Measurements from ENCODE around the gene SLC27A5.
"Not testable (repeated sequence)": the region's sequence is repeated elsewhere in the genome, so short reads cannot be mapped to it uniquely, and the experiment has no call there.

Gene SLC27A5

DNA sequence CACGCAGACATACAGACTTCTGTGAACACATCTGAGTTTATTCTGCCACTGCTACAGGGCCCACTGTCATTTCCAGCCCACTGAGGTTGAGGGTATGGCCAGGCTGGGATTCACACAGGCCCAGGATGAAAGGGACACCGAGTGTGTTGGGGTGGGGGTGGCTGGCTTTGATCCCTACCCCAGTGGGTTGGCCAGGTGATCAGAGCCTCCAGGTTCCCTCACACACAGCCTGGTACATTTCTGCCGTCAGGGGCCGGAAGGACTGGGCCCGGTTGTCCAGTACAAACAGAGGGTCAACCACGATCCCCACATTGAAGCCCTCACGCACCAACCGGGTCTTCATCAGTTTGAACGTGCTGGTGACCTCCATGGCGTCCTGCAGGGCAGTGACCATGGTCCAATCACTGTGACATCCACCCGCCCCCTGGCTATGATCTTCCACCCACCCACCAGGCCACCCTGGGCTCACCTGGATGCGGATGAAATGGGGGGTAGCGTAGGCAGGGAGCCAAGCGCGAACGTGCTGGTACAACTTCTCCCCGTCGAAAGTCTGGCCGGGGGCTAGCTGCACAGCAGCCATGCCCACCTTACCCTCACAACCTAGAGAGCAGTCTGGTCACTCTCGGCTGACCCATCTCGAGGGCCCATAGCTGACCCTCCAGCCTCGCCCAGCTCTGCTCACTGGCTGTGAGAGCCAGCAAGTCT, 13.3 kb downstream of the SLC27A5 start:
- no peak for DNase-seq (ENCODE audit: low read depth in 2 of 2)

DNA sequence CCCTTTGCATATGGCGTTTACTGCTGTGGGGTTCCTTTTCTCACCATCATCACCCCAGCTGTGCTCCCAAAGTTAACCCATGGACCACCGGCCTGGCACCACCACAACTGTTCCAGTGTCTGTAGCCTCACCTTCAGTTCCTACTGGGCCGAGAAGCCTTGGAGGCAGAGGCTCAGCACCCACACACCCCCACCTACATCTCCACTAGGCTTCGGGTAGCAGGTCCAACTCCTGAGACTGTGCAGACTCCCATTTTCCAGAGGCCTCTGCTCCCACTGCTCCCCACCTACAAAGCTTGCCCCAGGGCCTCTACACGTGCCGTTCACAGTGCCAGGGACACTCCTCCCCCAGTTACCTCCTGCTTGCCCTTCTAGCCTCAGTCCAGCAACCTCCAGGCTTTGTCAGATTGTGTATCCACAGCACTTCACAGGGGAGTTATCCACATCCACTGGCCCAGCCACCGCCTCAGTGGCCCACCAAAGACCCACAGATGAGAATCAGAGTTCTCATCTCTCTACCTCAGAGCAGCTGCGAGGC, 14.1 kb downstream of the SLC27A5 start:
- DNase-seq (ENCODE audit: low read depth in 2 of 2) = no peak

DNA sequence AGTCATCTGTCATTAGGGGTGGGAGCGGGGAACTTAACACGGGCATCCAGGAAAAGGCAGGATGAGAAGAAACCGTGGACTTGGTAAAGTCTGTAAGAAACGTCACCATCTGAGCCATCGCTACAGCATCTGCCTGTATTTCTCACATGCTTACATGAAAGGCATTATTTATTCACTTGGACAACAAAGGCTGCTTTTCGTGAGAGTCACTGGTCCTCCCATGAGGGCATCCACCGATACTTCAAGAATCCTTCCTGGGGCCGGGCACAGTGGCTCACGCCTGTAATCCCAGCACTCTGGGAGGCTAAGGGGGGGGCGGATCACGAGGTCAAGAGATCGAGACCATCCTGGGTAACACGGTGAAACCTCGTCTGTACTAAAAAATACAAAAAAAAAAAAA, 19.5 kb downstream of the SLC27A5 start:
- no peak for DNase-seq (ENCODE audit: low read depth in 2 of 2)

DNA sequence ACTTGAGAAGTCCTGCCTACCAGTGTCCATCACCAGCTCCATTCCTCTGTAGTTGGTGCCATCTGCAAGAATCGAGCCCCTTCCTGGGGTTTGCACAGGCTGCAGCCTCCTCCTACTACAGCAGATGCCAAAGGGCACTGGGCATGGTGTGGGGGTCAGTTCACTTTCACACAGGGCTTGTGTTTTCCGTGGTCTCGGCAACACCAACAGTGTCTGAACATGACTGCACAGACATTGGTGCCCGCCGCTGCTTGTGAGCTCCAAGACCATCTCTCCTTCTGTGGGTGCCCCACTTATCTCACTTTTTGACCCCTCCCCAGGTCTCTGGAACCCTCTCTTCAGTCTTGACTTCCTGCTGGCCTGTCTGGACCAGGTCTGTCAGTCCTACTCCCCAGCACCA, 20.4 kb downstream of the SLC27A5 start:
- no peak for DNase-seq (ENCODE audit: low read depth in 2 of 2)

DNA sequence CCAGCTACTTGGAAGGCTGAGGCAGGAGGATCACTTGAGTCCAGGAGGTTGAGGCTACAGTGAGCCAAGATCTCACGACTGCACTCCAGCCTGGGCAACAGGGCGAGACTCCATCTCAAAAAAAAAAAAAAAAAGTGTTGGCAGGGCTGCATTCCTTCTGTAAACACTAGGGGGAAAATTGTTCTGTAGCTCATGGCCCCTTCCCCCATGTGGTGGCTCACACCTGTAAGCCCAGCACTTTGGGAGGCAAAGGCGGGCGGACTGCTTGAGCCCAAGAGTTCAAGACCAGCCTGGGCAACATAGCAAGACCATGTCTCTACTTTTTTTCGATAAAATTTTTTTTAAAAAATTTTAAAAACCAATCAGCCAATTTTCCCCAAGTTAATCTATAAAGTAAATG, 27.4 kb downstream of the SLC27A5 start:
- DNase-seq (ENCODE audit: low read depth in 2 of 2) = not testable (repeated sequence)

DNA sequence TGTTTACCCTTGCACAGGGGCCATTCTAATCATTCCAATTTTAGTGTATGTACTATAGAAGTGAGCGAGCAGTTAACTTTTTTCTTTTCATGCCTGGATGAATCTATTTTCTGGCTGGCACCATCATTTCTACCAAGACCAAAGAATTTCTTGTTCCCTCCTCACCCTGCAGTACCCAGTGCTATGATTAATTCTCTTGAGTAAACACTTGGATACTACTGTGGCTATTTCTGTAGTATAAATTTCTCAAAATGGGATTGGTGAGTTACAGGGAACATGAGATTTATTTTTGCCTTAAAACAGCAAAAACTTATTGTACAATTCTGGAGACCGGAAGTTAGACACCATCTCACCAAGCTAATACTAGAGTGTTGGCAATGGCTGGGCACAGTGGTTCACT, 28.0 kb downstream of the SLC27A5 start:
- DNase-seq (ENCODE audit: low read depth in 2 of 2) = no peak

DNA sequence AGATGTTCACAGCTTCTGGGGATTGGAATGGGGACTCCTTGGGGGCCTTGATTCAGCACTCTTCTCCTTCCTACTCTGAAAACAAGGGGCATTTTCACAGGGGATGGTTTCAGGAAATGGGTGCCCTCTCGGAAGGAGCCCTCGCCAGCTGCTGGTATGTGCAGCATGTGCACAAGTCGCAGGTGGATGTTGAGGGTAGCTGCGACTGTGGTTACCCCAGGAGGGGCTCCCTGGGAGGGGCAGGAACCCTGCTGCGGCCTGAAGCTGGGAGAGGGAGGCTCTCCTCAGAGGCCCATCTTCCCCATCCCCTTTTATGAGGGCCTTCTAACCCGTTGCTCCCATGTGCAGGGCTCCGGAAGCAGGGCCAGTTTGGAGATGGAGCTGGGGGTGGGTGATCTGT, 29.4 kb downstream of the SLC27A5 start:
- DNase-seq (ENCODE audit: low read depth in 2 of 2) = no peak

DNA sequence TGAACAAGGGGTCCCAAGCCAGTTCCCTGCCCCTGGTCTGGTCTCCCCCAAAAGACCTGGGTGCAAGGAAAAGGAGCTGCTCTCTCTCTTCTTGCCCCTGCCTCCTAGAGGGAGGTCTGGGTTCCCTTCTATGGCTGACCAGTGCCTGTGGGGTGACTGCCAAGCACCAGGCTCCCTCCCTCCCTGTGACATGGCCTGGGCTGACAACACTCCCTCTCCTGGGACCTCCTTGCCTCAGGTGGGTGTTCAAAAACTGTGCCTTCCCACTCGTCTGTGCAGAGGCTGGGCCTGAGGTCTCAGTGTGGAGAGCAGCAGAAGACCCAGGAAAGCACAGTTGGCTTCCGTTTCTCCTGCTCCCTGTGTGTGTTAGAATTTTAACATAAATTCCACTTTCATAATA, 31.0 kb downstream of the SLC27A5 start:
- DNase-seq (ENCODE audit: low read depth in 2 of 2) = no peak

DNA sequence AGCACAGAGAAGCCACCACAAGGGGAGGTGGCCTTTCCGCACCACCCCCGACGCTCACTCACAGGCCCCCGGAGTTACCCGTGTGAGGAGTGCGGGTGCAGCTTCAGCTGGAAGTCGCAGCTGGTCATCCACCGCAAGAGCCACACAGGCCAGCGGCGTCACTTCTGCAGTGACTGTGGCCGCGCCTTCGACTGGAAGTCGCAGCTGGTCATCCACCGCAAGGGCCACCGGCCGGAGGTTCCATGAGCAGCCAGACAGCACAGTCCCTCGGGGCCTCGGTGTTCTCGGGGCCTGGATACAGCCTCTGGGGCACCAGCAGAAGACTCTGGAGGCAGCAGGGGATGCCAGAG, 31.3 kb downstream of the SLC27A5 start:
- DNase-seq (ENCODE audit: low read depth in 2 of 2) = no peak

DNA sequence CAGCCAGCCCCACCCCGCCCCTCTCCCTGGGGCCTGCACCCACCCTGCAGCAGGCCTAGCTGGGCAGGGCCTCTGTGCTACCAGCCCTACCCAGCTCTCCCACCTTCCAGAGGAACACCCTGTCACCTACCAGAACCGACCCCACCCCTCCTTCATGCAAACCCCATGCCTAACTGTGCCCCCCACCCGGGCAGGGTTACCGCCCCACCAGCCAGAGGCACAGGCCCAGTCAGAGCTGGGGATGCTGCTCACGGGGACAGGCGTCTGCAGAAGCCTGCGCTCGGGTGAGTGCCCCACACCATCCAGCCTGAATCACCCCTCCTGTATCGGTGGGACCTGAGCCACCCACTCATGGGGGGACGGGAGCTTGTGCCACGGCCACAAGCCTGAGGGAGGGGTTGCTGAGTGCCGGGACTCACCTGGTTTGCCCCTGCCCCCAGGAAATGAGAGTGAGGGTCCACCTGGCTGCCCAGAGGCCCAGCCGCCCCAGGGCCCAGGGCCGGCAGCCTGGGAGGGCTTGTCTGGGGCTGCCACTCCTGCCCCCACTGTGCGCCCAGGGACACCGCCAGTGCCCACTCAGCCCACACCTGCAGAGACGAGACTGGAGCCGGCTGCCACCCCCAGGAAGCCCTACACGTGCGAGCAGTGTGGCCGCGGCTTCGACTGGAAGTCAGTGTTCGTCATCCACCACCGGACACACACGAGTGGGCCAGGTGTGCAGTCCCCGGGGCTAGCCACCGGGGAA, 31.9 kb downstream of the SLC27A5 start:
- DNase-seq (ENCODE audit: low read depth in 2 of 2) = no peak

DNA sequence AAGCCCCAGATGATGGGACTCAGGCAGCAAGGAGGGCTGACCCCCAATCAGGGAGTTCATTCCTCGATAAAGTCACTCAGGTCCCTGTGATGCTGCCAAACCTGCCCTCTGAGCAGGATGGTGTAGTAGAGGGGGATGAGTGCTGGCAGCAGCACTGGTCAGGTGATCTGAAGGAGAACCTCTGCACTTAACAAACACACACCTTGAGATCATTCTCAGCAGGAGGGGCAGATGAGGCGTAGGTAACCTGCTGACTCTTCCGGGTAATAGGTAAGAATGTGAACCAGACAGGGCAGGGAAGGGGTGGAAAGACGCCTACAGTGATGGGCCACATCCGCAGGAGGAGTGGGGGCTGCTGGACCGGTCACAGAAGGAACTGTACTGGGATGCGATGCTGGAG, 32.5 kb downstream of the SLC27A5 start:
- no peak for DNase-seq (ENCODE audit: low read depth in 2 of 2)

DNA sequence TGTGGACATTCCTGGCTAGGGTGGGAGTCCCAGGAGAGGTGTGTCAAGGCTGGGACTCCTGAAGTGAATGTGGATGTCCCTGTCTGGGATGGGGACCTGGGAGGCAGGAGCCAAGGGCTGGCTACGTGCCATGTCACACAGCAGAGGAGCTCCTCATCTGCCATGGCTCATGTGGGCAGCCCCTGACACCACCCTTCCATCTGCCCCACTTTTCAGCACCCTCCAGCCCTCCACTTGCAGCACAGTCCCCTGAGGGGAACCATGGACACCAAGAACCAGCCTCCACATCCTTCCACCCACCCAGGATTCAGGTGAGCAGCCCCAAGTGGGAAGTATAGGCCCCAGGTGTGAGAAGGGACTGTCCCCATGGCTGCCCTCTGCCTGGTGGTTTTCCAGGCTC, 33.9 kb downstream of the SLC27A5 start:
- DNase-seq (ENCODE audit: low read depth in 2 of 2) = no peak

DNA sequence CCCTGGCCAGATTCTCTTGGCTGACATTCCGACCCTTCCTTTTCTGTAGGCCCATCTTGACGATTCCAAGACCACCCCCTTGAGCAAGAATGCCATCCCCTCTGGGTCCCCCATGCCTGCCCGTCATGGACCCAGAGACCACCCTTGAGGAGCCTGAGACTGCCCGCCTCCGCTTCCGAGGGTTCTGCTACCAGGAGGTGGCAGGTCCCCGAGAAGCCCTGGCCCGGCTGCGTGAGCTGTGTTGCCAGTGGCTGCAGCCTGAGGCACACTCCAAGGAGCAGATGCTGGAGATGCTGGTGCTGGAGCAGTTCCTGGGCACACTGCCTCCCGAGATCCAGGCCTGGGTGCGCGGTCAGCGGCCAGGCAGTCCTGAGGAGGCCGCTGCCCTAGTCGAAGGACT, 34.7 kb downstream of the SLC27A5 start:
- no peak for DNase-seq (ENCODE audit: low read depth in 2 of 2)

DNA sequence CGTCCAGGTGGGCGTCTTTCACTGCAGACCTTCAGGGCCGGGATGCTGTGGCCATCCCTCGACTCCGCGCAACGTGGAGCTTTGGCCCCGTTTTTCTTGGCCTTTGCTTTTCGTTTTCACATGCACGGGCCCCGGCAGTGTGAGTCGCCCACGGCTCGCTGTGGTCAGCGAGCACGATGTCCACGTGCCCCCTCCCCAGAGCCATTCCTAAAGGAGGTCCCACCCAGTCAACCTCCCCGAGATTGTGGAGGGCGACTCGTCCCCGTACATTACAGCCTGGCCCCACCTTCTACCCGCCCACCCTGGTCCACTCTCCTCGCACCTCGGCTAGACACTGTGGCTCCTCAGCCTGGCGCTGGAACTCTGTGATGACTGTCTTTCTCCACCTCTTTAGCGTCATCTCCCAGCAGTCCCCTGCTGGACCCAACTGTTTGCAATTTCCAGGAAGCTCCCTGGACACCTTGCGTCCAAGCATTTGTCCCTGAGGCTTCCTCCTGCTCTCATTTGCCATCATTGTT, 35.2 kb downstream of the SLC27A5 start:
- DNase-seq (ENCODE audit: low read depth in 2 of 2) = no peak

DNA sequence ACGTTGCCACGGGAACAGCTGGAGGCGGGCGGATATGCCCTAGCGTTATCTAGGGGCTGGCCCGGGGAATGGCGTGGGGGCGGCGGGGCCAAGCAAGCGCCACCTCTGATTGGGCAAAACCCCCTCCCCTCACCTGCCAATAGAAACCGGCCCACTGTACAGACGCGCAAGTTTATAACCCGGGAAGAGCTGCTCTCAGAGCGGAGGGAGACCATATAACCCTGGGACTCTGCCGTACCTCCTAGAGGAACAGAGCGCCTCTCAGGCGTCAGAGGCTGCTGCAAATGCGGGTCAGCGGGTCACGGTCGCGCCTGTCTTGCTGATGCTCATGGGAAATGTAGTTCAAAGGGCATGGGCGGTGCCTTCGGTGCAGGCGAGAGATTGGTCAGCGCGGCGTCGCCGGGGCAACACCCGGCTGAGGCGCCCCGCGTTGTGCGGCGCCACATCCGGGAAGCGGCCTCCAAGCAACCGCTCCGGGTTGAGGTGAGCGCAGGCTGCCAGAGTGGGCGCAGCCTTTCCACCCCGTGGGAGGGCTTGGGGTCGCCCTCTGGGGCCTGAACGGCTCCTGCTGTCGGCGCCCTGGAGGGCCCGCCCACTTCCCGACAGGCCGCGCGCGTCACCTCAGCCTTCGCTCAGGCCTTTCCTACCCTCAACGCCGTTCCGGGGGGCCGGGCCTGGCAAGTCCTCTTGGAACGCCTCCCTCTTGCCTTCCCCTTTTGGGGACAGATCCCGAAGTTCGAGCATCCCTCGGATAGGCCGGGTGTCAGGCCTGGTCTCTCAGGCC, 35.9 kb downstream of the SLC27A5 start, which contains the start of gene ZNF446:
Gene ZNF446 (plus strand): TSS at position 639 of the 784 bp plus-strand sequence. CDS start 867 bp downstream, outside the sequence.
- DNase-seq (ENCODE audit: low read depth in 2 of 2) = peak; percentile 85 to 88

DNA sequence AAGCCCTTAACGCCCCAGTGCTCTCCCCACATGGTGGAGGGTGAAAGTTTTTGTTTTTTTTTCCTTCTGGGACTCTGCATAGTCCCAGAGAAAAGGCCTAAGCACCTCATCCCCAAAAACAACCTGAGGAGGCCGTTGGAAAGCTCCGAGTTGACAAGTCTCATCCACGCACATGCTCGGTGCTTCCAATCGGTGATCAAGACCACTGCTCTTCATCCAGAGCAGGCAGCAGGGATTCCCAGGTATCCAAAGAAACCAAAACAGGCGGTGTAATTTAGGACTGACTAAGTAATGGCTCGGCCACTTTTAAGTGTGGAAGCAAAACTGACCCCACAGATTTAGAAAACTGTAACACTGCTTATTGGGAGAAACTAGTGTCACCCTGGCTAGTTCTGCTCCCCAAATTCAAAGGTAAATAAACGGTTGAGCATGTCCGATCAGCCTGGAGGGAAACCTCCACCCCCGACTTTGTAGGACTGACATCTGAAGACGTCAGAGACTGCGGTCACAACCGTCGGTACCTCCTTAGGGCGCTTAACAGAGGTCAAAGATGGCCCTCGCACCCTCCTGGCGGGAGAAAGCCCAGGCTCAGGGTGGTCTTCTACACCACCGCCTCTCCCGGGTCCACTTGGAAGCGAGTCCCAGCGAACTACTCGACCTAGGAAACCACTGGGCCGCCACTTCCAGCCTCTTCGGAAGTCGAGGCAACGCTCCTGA, 36.6 kb downstream of the SLC27A5 start:
- DNase-seq (ENCODE audit: low read depth in 2 of 2) = no peak

DNA sequence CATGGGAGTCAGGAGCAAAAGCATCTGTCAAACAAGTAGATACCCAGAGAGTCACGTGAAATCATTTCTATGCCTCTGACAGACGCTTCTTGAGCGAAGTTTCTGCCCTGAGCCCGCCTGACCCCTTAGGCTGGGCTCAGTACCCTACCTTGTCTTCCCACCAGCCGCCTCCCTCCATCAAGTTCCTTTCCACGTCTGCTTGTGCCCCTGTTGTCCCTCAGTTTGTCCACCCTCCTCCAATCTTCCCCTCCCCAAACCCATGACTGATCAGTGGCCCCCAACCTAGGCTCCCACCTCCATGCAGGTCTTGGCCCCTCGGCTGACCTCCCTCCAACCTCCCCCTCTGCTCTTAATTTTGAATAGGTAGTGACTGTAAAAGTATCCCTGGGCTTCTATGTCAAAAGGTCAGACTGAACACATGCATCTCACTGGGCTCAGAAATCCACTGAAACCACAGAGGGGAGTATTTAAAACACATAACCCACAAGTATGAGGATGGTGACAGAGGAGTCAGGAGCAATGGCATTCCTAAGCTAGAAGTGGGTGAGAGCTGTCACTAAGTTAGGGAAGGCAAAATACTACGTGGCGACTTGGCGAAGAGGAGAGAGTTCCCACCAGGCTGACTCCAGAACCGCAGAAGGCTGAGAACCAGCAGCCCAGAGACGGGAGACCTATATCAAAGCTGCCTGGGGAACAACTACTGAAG, 37.3 kb downstream of the SLC27A5 start:
- DNase-seq (ENCODE audit: low read depth in 2 of 2) = no peak

DNA sequence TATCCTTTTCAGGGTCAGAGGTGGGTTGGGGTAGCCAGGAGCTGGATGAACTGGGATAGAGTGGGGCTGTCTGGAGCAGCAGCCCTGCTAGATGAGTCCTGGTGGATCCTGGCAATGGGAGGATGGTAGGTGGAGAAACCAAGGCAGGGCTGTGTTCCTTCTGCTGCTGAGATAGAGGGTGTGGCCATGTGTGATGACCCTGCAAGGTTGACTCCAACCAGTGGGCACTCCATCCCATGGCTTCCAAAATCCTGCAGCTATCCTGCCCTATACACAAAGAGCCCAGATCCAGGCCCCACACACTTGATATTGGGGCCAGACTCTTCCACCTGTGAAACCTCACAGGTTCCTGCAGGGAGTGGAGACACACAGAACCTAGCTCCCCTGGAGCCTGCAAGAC, 38.0 kb downstream of the SLC27A5 start:
- no peak for DNase-seq (ENCODE audit: low read depth in 2 of 2)

DNA sequence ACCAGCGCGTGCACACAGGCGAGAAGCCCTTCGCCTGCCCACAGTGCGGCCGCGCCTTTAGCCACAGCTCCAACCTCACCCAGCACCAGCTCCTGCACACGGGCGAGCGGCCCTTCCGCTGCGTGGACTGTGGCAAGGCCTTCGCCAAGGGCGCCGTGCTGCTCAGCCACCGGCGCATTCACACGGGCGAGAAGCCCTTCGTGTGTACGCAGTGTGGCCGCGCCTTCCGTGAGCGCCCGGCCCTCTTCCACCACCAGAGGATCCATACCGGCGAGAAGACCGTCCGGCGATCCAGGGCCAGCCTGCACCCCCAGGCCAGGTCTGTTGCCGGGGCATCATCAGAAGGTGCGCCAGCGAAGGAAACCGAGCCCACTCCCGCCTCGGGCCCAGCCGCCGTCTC, 40.1 kb downstream of the SLC27A5 start:
- no peak for DNase-seq (ENCODE audit: low read depth in 2 of 2)

DNA sequence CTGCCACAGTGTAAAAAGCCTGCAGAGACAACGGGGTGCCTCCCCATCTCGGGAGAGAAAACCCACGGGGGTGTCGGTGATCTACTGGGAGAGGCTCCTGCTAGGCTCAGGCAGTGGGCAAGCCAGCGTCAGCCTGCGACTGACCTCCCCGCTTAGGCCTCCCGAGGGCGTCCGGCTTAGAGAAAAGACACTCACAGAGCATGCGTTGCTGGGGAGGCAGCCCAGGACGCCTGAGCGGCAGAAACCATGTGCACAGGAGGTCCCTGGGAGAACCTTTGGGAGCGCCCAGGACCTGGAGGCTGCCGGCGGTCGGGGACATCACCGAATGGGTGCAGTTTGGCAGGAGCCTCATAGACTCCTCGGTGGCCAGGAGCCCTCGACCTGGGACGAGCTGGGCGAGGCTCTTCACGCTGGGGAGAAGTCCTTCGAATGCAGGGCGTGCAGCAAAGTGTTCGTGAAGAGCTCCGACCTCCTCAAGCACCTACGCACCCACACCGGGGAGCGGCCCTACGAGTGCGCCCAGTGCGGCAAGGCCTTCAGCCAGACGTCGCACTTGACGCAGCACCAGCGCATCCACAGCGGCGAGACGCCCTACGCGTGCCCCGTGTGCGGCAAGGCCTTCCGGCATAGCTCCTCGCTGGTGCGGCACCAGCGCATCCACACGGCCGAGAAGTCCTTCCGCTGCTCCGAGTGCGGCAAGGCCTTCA, 40.8 kb downstream of the SLC27A5 start:
- not testable (repeated sequence) for DNase-seq (ENCODE audit: low read depth in 2 of 2)
